ENCODE data around the gene RFPL1. TPM values are rescaled to one million over a fixed set of nuclear protein-coding genes. Genes with fewer than 3 reads are reported as not detected.

Gene RFPL1
- total and polyA plus RNA-seq, 2 experiments from 2014 or later = not detected

DNA sequence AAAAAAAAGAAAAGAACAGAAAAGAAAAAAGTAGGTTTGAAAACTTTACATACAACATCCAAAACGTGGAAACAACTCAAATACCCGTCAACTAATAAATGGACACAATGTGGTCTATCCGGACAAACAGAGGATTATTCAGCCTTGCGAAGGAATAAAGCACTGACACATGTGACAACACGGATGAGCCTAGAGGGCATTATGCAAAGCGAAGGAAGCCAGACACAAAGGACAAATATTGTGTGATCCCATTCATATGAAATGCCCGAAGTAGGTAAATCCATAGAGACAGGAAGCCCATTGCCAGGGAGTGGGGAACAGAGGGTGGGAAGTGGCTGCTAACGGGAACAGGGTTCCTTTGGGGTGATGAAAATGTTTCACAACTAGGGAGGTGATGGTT lies 11.8 kb downstream of the RFPL1 start (continued):
- TF ChIP-seq, protein P1, sequence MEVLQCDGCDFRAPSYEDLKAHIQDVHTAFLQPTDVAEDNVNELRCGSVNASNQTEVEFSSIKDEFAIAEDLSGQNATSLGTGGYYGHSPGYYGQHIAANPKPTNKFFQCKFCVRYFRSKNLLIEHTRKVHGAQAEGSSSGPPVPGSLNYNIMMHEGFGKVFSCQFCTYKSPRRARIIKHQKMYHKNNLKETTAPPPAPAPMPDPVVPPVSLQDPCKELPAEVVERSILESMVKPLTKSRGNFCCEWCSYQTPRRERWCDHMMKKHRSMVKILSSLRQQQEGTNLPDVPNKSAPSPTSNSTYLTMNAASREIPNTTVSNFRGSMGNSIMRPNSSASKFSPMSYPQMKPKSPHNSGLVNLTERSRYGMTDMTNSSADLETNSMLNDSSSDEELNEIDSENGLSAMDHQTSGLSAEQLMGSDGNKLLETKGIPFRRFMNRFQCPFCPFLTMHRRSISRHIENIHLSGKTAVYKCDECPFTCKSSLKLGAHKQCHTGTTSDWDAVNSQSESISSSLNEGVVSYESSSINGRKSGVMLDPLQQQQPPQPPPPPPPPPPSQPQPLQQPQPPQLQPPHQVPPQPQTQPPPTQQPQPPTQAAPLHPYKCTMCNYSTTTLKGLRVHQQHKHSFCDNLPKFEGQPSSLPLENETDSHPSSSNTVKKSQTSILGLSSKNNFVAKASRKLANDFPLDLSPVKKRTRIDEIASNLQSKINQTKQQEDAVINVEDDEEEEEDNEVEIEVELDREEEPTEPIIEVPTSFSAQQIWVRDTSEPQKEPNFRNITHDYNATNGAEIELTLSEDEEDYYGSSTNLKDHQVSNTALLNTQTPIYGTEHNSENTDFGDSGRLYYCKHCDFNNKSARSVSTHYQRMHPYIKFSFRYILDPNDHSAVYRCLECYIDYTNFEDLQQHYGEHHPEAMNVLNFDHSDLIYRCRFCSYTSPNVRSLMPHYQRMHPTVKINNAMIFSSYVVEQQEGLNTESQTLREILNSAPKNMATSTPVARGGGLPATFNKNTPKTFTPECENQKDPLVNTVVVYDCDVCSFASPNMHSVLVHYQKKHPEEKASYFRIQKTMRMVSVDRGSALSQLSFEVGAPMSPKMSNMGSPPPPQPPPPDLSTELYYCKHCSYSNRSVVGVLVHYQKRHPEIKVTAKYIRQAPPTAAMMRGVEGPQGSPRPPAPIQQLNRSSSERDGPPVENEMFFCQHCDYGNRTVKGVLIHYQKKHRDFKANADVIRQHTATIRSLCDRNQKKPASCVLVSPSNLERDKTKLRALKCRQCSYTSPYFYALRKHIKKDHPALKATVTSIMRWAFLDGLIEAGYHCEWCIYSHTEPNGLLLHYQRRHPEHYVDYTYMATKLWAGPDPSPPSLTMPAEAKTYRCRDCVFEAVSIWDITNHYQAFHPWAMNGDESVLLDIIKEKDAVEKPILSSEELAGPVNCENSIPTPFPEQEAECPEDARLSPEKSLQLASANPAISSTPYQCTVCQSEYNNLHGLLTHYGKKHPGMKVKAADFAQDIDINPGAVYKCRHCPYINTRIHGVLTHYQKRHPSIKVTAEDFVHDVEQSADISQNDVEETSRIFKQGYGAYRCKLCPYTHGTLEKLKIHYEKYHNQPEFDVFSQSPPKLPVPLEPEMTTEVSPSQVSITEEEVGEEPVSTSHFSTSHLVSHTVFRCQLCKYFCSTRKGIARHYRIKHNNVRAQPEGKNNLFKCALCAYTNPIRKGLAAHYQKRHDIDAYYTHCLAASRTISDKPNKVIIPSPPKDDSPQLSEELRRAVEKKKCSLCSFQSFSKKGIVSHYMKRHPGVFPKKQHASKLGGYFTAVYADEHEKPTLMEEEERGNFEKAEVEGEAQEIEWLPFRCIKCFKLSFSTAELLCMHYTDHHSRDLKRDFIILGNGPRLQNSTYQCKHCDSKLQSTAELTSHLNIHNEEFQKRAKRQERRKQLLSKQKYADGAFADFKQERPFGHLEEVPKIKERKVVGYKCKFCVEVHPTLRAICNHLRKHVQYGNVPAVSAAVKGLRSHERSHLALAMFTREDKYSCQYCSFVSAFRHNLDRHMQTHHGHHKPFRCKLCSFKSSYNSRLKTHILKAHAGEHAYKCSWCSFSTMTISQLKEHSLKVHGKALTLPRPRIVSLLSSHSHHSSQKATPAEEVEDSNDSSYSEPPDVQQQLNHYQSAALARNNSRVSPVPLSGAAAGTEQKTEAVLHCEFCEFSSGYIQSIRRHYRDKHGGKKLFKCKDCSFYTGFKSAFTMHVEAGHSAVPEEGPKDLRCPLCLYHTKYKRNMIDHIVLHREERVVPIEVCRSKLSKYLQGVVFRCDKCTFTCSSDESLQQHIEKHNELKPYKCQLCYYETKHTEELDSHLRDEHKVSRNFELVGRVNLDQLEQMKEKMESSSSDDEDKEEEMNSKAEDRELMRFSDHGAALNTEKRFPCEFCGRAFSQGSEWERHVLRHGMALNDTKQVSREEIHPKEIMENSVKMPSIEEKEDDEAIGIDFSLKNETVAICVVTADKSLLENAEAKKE (CRISPR knock-in tag; IDR thresholded peaks at IDR 0.05) = no peak
- no peak for TF ChIP-seq ZNF331 (CRISPR knock-in tag; IDR thresholded peaks at IDR 0.05; ENCODE audit: low read depth)

GRCh38 chr22:29451863-29452262 lies 13.5 kb downstream of the RFPL1 start:
- H3K36me3 ChIP-seq (ENCODE audit: insufficient read depth) = no peaks in the 10 kb centered on the region
- no peak overlapping the region for H3K27ac Mint-ChIP-seq
- no peaks in the 10 kb centered on the region for H3K27me3 Mint-ChIP-seq (ENCODE audit: insufficient read depth, low read depth, poor library complexity)
- H3K4me2 ChIP-seq = no peak overlapping the region
- H4K20me1 ChIP-seq (replicated peaks; ENCODE audit: insufficient read depth) = no peaks in the 10 kb centered on the region
- H3K4me1 Mint-ChIP-seq = no peaks in the 10 kb centered on the region
- DNase-seq (ENCODE audit: low spot score) (no peak), ATAC-seq (no peak)
- H3K27me3 ChIP-seq (ENCODE audit: insufficient read depth) = no peaks in the 10 kb centered on the region
- no peak overlapping the region for H3K27ac ChIP-seq (ENCODE audit: low read depth)
- no peaks in the 10 kb centered on the region for H3K36me3 Mint-ChIP-seq (ENCODE audit: low read depth)
- H3F3A ChIP-seq (replicated peaks; ENCODE audit: low read depth) = no peaks in the 10 kb centered on the region
- H3K79me2 ChIP-seq (replicated peaks; ENCODE audit: insufficient read depth) = no peaks in the 10 kb centered on the region
- no peaks in the 10 kb centered on the region for H3K9me2 ChIP-seq (ENCODE audit: insufficient read depth)
- no peak overlapping the region for H2AFZ ChIP-seq
- H3K4me1 ChIP-seq (ENCODE audit: insufficient read depth) = no peaks in the 10 kb centered on the region
- no peaks in the 10 kb centered on the region for H3K9me3 Mint-ChIP-seq
- no peak overlapping the region for H3K4me3 Mint-ChIP-seq
- no peak overlapping the region for H3K4me3 ChIP-seq
- TF ChIP-seq STAT1 (IDR thresholded peaks at IDR 0.05; ENCODE audit: unreplicated experiment) = no peak
- no peak for TF ChIP-seq POLR2AphosphoS5 (IDR thresholded peaks at IDR 0.05; ENCODE audit: low read depth)
- no peak for TF ChIP-seq EZH2phosphoT487 (IDR thresholded peaks at IDR 0.05; ENCODE audit: unreplicated experiment)
- no peak for TF ChIP-seq EZH2 (IDR thresholded peaks at IDR 0.05; ENCODE audit: low read depth, unreplicated experiment)
- no peak for TF ChIP-seq CTCF (conservative IDR thresholded peaks at IDR 0.05; ENCODE audit: low read depth in 2 of 2)
- TF ChIP-seq, protein P2, sequence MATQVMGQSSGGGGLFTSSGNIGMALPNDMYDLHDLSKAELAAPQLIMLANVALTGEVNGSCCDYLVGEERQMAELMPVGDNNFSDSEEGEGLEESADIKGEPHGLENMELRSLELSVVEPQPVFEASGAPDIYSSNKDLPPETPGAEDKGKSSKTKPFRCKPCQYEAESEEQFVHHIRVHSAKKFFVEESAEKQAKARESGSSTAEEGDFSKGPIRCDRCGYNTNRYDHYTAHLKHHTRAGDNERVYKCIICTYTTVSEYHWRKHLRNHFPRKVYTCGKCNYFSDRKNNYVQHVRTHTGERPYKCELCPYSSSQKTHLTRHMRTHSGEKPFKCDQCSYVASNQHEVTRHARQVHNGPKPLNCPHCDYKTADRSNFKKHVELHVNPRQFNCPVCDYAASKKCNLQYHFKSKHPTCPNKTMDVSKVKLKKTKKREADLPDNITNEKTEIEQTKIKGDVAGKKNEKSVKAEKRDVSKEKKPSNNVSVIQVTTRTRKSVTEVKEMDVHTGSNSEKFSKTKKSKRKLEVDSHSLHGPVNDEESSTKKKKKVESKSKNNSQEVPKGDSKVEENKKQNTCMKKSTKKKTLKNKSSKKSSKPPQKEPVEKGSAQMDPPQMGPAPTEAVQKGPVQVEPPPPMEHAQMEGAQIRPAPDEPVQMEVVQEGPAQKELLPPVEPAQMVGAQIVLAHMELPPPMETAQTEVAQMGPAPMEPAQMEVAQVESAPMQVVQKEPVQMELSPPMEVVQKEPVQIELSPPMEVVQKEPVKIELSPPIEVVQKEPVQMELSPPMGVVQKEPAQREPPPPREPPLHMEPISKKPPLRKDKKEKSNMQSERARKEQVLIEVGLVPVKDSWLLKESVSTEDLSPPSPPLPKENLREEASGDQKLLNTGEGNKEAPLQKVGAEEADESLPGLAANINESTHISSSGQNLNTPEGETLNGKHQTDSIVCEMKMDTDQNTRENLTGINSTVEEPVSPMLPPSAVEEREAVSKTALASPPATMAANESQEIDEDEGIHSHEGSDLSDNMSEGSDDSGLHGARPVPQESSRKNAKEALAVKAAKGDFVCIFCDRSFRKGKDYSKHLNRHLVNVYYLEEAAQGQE (IDR thresholded peaks at IDR 0.05; ENCODE audit: unreplicated experiment) = no peak
- no peak for TF ChIP-seq ZNF114 (CRISPR knock-in tag; IDR thresholded peaks at IDR 0.05)
- TF ChIP-seq CREB1 (CRISPR knock-in tag; IDR thresholded peaks at IDR 0.05; ENCODE audit: low read depth) = no peak
